Activated CD8-positive, alpha-beta T cell treated with anti-CD3 and anti-CD28 coated beads for 36 hours (primary cell): ENCODE results near the gene C14orf93. TPM values are rescaled to one million over a fixed set of nuclear protein-coding genes. Genes with fewer than 3 reads are reported as not detected.
A peak's percentile ranks its signal among the peaks of the same experiment; 100 is the strongest.

Source experiments
- ATAC-seq: fragments of 200-7000 bp; cut with Tn5 transposase; one replicate; pipeline ENCODE4 v1.10.0; 2021; ENCODE audit warnings: mild to moderate bottlenecking, moderate library complexity
- CTCF ChIA-PET: fragments of 350-600 bp; sonication (Branson Sonifier 250); formaldehyde crosslinking; loops from one replicate; lab custom pipeline; 2021; ENCODE audit warnings: antibody characterized with exemption; lab: Charles Lee
- POLR2A ChIA-PET: fragments of 350-600 bp; sonication (Branson Sonifier 250); formaldehyde crosslinking; loops from one replicate; lab custom pipeline; 2021; ENCODE audit warnings: antibody characterized with exemption; lab: Charles Lee
- DNase-seq: peaks from one replicate; pipeline ENCODE4 v3.0.0-alpha.2; 2020
- H3K27ac Mint-ChIP-seq: one replicate; pipeline ENCODE4 v1.8.0; 2021; ENCODE audit warnings: mild to moderate bottlenecking, mixed read lengths
- H3K27me3 Mint-ChIP-seq: one replicate; pipeline ENCODE4 v1.8.0; 2021; ENCODE audit warnings: mixed read lengths
- H3K36me3 Mint-ChIP-seq: one replicate; pipeline ENCODE4 v1.8.0; 2021; ENCODE audit warnings: low read depth, mixed read lengths
- H3K4me1 Mint-ChIP-seq: one replicate; pipeline ENCODE4 v1.8.0; 2021; ENCODE audit warnings: low read depth, mixed read lengths
- H3K4me3 Mint-ChIP-seq: one replicate; pipeline ENCODE4 v1.8.0; 2021; ENCODE audit warnings: mild to moderate bottlenecking, moderate library complexity, mixed read lengths
- H3K9me3 Mint-ChIP-seq: one replicate; pipeline ENCODE4 v1.8.0; 2021; ENCODE audit warnings: mixed read lengths
- intact Hi-C: fragments of 100-400 bp; cut with micrococcal nuclease; formaldehyde crosslinking; loops from one replicate; pipeline ENCODE4 v1.10.0; 2022
- total RNA-seq, 2 experiments: library from RNA; stranded (reverse); gene quantifications; one replicate each; pipeline ENCODE4 v1.2.3, GENCODE V29; 2021
- TF ChIP-seq, protein P1 (sequence below): fragments of 200-600 bp; IDR thresholded peaks from one replicate; pipeline ENCODE4 v1.8.0; 2022; ENCODE audit warnings: antibody characterized with exemption, mild to moderate bottlenecking

The C14orf93 gene, protein sequence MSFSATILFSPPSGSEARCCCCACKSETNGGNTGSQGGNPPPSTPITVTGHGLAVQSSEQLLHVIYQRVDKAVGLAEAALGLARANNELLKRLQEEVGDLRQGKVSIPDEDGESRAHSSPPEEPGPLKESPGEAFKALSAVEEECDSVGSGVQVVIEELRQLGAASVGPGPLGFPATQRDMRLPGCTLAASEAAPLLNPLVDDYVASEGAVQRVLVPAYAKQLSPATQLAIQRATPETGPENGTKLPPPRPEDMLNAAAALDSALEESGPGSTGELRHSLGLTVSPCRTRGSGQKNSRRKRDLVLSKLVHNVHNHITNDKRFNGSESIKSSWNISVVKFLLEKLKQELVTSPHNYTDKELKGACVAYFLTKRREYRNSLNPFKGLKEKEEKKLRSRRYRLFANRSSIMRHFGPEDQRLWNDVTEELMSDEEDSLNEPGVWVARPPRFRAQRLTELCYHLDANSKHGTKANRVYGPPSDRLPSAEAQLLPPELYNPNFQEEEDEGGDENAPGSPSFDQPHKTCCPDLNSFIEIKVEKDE
- total RNA-seq: 10 to 100 TPM; 13.2 to 13.5 TPM

DNA sequence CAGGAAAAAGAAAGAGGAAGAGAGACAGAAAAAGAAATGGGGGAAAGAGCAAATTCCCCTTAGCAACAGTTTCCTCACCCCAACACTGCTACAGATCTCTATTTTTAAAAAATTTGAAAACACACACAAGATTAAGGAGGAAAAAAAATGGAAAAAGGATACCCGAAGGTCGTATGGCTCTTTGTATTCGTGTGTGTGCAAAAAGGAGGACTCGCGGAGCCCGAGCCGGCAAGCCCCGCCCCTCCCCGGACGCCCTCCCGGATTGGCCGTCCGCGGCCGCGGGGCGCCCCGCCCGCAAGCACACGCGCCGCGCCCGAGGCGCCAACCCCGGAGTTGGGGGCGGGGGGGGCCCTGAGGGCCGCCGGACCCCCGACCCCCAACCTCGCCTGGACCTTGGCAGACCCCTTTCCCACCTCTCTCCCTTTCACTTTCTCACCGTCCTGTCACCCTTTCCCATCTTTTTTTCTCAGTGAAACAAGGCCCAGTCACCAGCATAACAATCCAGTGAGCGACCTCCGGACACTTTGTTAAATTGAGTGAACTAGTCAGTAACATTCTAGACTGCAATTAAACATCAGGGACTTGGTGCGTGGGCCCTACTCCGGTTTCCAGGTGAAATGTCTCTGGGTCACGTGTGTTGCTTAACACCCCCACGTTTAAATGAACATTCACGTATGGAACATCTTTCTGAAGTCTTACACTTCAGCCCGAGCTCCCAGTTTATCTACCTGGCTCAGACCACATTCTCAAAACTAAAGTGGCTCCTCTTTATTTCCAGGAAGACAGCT is at the start of gene C14orf93:
TSS of gene C14orf93 (minus strand) at position 205 of the 788 bp plus-strand sequence. CDS start 11,120 bp downstream, outside the sequence.
- peak; percentile 46 for ATAC-seq
- H3K27me3 Mint-ChIP-seq: no peaks in the 10 kb centered on the region
- CTCF ChIA-PET: interaction anchor here (0.9 to 3.2 kb wide), 5 partner anchors 9 to 48 kb away, joined by 3 to 20 read pairs (median 5); partner anchors contain the start of gene CDH24
- POLR2A ChIA-PET: interaction anchor here (1.2 kb wide), 1 partner anchor 10 kb away, joined by 3 read pairs; no protein-coding TSS in a partner anchor
- no peaks in the 10 kb centered on the region for H3K36me3 Mint-ChIP-seq
- peaks cover 31% of the 10 kb centered on the region for H3K4me1 Mint-ChIP-seq
- H3K27ac Mint-ChIP-seq: peak within 1 kb of the TSS; percentile 93
- H3K4me3 Mint-ChIP-seq: peak within 1 kb of the TSS; percentile 85
- DNase-seq: peak; percentile 89
- intact Hi-C loops: loop anchor here (5.0 kb wide), 1 partner anchor 47 kb away; the partner anchor contains the start of gene CDH24
- H3K9me3 Mint-ChIP-seq: no peaks in the 10 kb centered on the region
- TF ChIP-seq, protein P1, sequence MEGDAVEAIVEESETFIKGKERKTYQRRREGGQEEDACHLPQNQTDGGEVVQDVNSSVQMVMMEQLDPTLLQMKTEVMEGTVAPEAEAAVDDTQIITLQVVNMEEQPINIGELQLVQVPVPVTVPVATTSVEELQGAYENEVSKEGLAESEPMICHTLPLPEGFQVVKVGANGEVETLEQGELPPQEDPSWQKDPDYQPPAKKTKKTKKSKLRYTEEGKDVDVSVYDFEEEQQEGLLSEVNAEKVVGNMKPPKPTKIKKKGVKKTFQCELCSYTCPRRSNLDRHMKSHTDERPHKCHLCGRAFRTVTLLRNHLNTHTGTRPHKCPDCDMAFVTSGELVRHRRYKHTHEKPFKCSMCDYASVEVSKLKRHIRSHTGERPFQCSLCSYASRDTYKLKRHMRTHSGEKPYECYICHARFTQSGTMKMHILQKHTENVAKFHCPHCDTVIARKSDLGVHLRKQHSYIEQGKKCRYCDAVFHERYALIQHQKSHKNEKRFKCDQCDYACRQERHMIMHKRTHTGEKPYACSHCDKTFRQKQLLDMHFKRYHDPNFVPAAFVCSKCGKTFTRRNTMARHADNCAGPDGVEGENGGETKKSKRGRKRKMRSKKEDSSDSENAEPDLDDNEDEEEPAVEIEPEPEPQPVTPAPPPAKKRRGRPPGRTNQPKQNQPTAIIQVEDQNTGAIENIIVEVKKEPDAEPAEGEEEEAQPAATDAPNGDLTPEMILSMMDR: no peak

DNA sequence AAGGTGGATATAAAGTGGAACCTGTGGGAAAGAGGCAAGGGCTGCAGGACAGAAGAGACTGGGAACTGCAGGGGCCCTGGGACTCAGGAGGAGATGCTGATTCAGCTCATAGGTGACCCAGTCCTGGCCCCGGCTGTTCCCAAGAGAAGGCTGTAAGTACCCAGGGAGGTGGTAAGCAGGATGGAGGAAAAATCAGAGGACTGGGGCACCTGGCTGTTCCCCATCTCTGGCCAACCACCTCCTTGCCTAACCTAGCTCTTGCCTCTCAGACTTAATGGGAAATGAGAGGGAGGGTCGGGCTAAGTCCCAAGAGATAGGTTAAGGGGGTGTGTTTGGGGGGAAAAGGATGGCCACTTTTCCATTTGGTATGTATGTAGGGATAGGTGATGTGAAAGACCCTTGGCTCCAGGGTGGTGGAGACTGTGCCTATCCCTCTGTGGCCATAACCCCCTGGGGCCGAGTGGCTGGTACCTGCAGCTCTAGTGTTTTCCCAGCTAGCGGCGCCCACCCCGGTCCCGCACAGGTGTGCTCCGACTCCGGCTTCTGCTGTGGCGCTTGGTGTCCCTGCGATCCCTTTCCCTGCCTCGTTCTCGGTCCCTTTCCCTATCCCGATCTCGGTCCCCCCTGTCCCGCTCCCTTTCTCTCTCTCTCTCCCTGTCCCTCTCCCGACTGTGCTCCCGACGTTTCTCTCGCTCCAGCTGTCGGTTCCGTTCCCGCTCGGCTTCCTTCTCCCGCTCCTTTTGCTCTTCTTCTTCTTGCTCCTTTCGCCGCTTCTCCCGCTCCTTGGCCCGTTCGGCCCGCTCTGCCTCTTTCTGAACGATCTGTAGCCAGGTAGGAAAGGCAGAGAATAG is 48.9 kb upstream of the C14orf93 start:
- DNase-seq (no peak), ATAC-seq (no peak)
- Mint-ChIP-seq H3K36me3 (peaks cover 31% of the 10 kb centered on the region), H3K4me1 (peaks cover 19% of the 10 kb centered on the region), H3K4me3 (no peak overlapping the region), H3K9me3 (no peaks in the 10 kb centered on the region), H3K27me3 (peaks cover 7% of the 10 kb centered on the region), H3K27ac (no peak overlapping the region)
- TF ChIP-seq, protein P1: no peak
- ChIA-PET POLR2A (interaction anchor here (0.7 to 2.5 kb wide), 18 partner anchors 8 to 130 kb away, joined by 3 to 17 read pairs (median 4); partner anchors contain the start of gene PRMT5), CTCF (interaction anchor here (1.0 to 16.5 kb wide), 32 partner anchors 9 to 158 kb away, joined by 3 to 518 read pairs (median 8); partner anchors contain the start of genes ACIN1, AJUBA, C14orf119 and HAUS4)
- intact Hi-C loops: loop anchor here (5.0 kb wide), 1 partner anchor 52 kb away; no protein-coding TSS in a partner anchor

DNA sequence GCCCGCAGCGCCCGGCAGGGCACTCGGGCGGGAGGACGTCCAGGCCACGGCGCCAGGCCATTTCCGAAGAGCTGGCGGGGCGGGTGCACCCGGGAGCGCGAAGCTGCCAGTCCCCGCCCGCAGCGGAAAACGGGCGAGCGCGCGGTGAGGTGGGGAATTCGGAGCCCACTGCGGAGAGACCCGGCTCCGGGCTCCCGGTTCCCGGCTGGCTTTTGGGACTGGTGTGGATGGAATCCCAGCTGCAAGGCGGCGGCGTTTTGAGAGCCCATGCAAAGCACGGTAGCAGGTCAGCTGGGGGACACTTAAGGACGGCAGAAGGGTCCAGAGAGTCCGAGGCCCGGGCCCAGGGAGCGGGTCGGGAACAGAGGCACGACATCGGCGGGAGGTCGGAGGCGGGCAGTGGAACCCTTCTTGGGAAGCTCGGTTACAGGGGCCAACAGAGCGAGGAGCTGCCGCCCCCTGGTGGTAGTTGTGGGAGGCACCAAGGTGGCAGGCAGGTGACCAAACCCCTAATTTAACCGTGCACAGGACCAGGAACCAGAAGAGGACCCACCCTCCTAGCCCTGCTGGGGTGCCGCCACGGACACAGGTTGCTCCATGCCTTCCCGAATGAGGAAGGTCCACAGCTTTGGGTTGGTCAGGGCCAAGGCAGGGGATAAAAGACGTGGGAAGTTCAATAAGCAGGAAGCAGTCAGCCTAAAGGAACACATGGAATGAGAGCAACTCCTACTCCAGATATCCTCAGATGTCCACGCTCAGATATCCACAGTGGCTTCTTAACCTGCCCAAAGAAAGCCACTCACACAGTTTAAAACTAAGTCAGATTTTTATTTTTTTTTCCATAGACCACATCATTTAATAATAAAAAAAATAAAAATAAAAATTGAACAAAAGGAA is 48.1 kb upstream of the C14orf93 start:
- peak overlapping the region; percentile 76 for H3K4me3 Mint-ChIP-seq
- peaks cover 24% of the 10 kb centered on the region for H3K36me3 Mint-ChIP-seq
- CTCF ChIA-PET: interaction anchor here (0.6 to 16.5 kb wide), 42 partner anchors 9 to 159 kb away, joined by 3 to 518 read pairs (median 5); partner anchors contain the start of genes ACIN1, AJUBA, C14orf119 and HAUS4
- POLR2A ChIA-PET: interaction anchor here (0.6 to 2.5 kb wide), 18 partner anchors 9 to 129 kb away, joined by 3 to 17 read pairs (median 3); partner anchors contain the start of gene PRMT5
- intact Hi-C loops: loop anchor here (2.0 to 5.0 kb wide), 2 partner anchors 51 to 71 kb away; no protein-coding TSS in a partner anchor
- no peak overlapping the region for H3K27ac Mint-ChIP-seq
- peaks cover 19% of the 10 kb centered on the region for H3K4me1 Mint-ChIP-seq
- H3K27me3 Mint-ChIP-seq: peaks cover 7% of the 10 kb centered on the region
- peak; percentile 91 for DNase-seq
- H3K9me3 Mint-ChIP-seq: no peaks in the 10 kb centered on the region
- peak; percentile 73 for ATAC-seq
- TF ChIP-seq, protein P1: peak; percentile 94
